HepG2 (cell line): ENCODE measurements around the gene SBK2. TPM values are rescaled to one million over a fixed set of nuclear protein-coding genes. Genes with fewer than 3 reads are reported as not detected.

Experiments used
- ARID2 ChIP-seq: sonication (generic); formaldehyde crosslinking; IDR thresholded peaks from 2 replicates; pipeline ENCODE4 v1.8.1; 2022; ENCODE audit warnings: mild to moderate bottlenecking, missing genetic modification reagents, borderline replicate concordance
- ATF2 ChIP-seq: sonication (generic); formaldehyde crosslinking; IDR thresholded peaks from 2 replicates; pipeline ENCODE4 v1.4.0; 2020; ENCODE audit warnings: missing genetic modification reagents
- ELF4 ChIP-seq: sonication (generic); formaldehyde crosslinking; IDR thresholded peaks from 2 replicates; pipeline ENCODE4 v1.5.0; 2020; ENCODE audit warnings: missing genetic modification reagents, mild to moderate bottlenecking, moderate library complexity, borderline replicate concordance
- GLI4 ChIP-seq: sonication (generic); formaldehyde crosslinking; IDR thresholded peaks from 2 replicates; pipeline ENCODE4 v1.5.1; 2020; ENCODE audit warnings: missing genetic modification reagents, mild to moderate bottlenecking, moderate library complexity, borderline replicate concordance
- HNRNPK ChIP-seq: fragments of 200-400 bp; formaldehyde crosslinking; IDR thresholded peaks from 2 replicates; pipeline ENCODE4 v1.6.1; 2018; ENCODE audit warnings: low read length, low read depth, moderate library complexity, mild to moderate bottlenecking; ENCODE audit not compliant: poor library complexity, severe bottlenecking
- MAFF ChIP-seq: IDR thresholded peaks from 2 replicates; pipeline ENCODE4 v1.6.1; 2011; ENCODE audit warnings: low read depth, low read length, improper control_type of control experiment
- MEIS1 ChIP-seq: sonication (generic); formaldehyde crosslinking; IDR thresholded peaks from 2 replicates; pipeline ENCODE4 v1.9.0; 2021; ENCODE audit warnings: mild to moderate bottlenecking, missing genetic modification reagents, moderate library complexity, borderline replicate concordance
- MXD3 ChIP-seq: IDR thresholded peaks from 2 replicates; pipeline ENCODE4 v1.6.1; 2016; ENCODE audit warnings: mild to moderate bottlenecking, missing biosample characterization, missing genetic modification reagents
- NBN ChIP-seq: fragments of 450-650 bp; conservative IDR thresholded peaks from 2 replicates; pipeline ENCODE4 v1.6.1; 2017
- RXRA ChIP-seq: sonication (generic); formaldehyde crosslinking; IDR thresholded peaks from 2 replicates; pipeline ENCODE4 v1.5.1; 2020; ENCODE audit warnings: missing genetic modification reagents
- ZBTB21 ChIP-seq: sonication (generic); formaldehyde crosslinking; IDR thresholded peaks from 2 replicates; pipeline ENCODE4 v1.4.0; 2020; ENCODE audit warnings: missing genetic modification reagents
- ZBTB3 ChIP-seq: sonication (generic); formaldehyde crosslinking; IDR thresholded peaks from 2 replicates; pipeline ENCODE4 v1.4.0; 2020; ENCODE audit warnings: low read depth, mild to moderate bottlenecking, moderate library complexity, missing genetic modification reagents, borderline replicate concordance
- ZFY ChIP-seq: sonication (generic); formaldehyde crosslinking; IDR thresholded peaks from 2 replicates; pipeline ENCODE4 v1.4.0; 2020; ENCODE audit warnings: missing genetic modification reagents
- ZIK1 ChIP-seq: sonication (generic); formaldehyde crosslinking; IDR thresholded peaks from 2 replicates; pipeline ENCODE4 v1.5.0; 2020; ENCODE audit warnings: mild to moderate bottlenecking, low read depth, missing genetic modification reagents, borderline replicate concordance
- ZKSCAN5 ChIP-seq: sonication (generic); formaldehyde crosslinking; IDR thresholded peaks from 2 replicates; pipeline ENCODE4 v1.5.1; 2020; ENCODE audit warnings: mild to moderate bottlenecking, missing genetic modification reagents
- ZNF18 ChIP-seq: sonication (generic); formaldehyde crosslinking; IDR thresholded peaks from 2 replicates; pipeline ENCODE4 v1.8.0; 2022; ENCODE audit warnings: mild to moderate bottlenecking, missing genetic modification reagents; ENCODE audit not compliant: insufficient replicate concordance
- ZNF446 ChIP-seq: sonication (generic); formaldehyde crosslinking; IDR thresholded peaks from 2 replicates; pipeline ENCODE4 v1.5.0; 2020; ENCODE audit warnings: mild to moderate bottlenecking, missing genetic modification reagents
- ZNF572 ChIP-seq: sonication (generic); formaldehyde crosslinking; IDR thresholded peaks from 2 replicates; pipeline ENCODE4 v1.5.1; 2020; ENCODE audit warnings: mild to moderate bottlenecking, missing genetic modification reagents
- ZZZ3 ChIP-seq: sonication (generic); formaldehyde crosslinking; IDR thresholded peaks from 2 replicates; pipeline ENCODE4 v1.4.0; 2020; ENCODE audit warnings: missing genetic modification reagents, mild to moderate bottlenecking, borderline replicate concordance
- polyA plus RNA-seq, 8 experiments: library from polyadenylated mRNA; depleted of rRNA in 3 of 8; stranded (reverse) in 7 of 8; unstranded in 1 of 8; fragments of >200 nt; fragmentation: Illumina TruSeq in 4 of 8; extraction: Trizol in 4 of 8; gene quantifications; 2 replicates each; pipeline versions ENCODE4 v1.2.1 to v1.2.3, GENCODE V29; 2011 to 2016; ENCODE audit warnings: low read depth in 4 of 8, missing spikeins in 1 of 8, mixed read lengths in 1 of 8; ENCODE audit not compliant: insufficient read depth in 1 of 8
- total RNA-seq, 5 experiments: library from RNA; depleted of rRNA; stranded (reverse); fragments of >200 nt; fragmentation: Illumina TruSeq; extraction: Trizol; gene quantifications; 2 replicates each; pipeline ENCODE4 v1.2.3, GENCODE V29; 2016; ENCODE audit warnings: low read depth in 1 of 5
- TF ChIP-seq, protein P1 (sequence below): sonication (generic); formaldehyde crosslinking; IDR thresholded peaks from 2 replicates; pipeline ENCODE4 v1.4.0; 2020; ENCODE audit warnings: missing genetic modification reagents

The SBK2 gene
- total and polyA plus RNA-seq, 2 of the 13 experiments (the other 11 are each of a cell fraction or from before 2014, with no cell fraction given), result 0.24 TPM; not detected in 1

GRCh38 chr19:55585658-55586339 is 48.9 kb upstream of the SBK2 start (continued):
- TF ChIP-seq ZBTB21 (CRISPR knock-in tag) (no peak), MXD3 (CRISPR knock-in tag) (no peak), MAFF (no peak), ELF4 (no peak), ARID2 (CRISPR knock-in tag) (no peak), ZNF446 (CRISPR knock-in tag) (no peak), MEIS1 (CRISPR knock-in tag) (no peak), NBN (no peak), ZKSCAN5 (CRISPR knock-in tag) (no peak), ZFY (CRISPR knock-in tag) (peak; percentile 51), HNRNPK (peak; percentile 14), ZZZ3 (CRISPR knock-in tag) (no peak), GLI4 (no peak), ZNF18 (CRISPR knock-in tag) (no peak), ATF2 (CRISPR knock-in tag) (no peak), ZNF572 (CRISPR knock-in tag) (no peak), RXRA (CRISPR knock-in tag) (no peak), ZBTB3 (CRISPR knock-in tag) (no peak), ZIK1 (no peak)
- TF ChIP-seq, protein P1, sequence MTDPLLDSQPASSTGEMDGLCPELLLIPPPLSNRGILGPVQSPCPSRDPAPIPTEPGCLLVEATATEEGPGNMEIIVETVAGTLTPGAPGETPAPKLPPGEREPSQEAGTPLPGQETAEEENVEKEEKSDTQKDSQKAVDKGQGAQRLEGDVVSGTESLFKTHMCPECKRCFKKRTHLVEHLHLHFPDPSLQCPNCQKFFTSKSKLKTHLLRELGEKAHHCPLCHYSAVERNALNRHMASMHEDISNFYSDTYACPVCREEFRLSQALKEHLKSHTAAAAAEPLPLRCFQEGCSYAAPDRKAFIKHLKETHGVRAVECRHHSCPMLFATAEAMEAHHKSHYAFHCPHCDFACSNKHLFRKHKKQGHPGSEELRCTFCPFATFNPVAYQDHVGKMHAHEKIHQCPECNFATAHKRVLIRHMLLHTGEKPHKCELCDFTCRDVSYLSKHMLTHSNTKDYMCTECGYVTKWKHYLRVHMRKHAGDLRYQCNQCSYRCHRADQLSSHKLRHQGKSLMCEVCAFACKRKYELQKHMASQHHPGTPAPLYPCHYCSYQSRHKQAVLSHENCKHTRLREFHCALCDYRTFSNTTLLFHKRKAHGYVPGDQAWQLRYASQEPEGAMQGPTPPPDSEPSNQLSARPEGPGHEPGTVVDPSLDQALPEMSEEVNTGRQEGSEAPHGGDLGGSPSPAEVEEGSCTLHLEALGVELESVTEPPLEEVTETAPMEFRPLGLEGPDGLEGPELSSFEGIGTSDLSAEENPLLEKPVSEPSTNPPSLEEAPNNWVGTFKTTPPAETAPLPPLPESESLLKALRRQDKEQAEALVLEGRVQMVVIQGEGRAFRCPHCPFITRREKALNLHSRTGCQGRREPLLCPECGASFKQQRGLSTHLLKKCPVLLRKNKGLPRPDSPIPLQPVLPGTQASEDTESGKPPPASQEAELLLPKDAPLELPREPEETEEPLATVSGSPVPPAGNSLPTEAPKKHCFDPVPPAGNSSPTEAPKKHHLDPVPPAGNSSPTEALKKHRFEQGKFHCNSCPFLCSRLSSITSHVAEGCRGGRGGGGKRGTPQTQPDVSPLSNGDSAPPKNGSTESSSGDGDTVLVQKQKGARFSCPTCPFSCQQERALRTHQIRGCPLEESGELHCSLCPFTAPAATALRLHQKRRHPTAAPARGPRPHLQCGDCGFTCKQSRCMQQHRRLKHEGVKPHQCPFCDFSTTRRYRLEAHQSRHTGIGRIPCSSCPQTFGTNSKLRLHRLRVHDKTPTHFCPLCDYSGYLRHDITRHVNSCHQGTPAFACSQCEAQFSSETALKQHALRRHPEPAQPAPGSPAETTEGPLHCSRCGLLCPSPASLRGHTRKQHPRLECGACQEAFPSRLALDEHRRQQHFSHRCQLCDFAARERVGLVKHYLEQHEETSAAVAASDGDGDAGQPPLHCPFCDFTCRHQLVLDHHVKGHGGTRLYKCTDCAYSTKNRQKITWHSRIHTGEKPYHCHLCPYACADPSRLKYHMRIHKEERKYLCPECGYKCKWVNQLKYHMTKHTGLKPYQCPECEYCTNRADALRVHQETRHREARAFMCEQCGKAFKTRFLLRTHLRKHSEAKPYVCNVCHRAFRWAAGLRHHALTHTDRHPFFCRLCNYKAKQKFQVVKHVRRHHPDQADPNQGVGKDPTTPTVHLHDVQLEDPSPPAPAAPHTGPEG, result no peak
